HG03045 (cell line): ENCODE measurements around the gene ZCCHC7.
"Not testable (repeated sequence)": the region's sequence is repeated elsewhere in the genome, so short reads cannot be mapped to it uniquely, and the experiment has no call there.

Experiments used
- ATAC-seq: cut with Tn5 transposase; IDR thresholded peaks from one replicate; pipeline ENCODE4 v1.9.1; 2021; ENCODE audit warnings: mild to moderate bottlenecking, moderate library complexity; ENCODE audit not compliant: unreplicated experiment

The ZCCHC7 gene

DNA sequence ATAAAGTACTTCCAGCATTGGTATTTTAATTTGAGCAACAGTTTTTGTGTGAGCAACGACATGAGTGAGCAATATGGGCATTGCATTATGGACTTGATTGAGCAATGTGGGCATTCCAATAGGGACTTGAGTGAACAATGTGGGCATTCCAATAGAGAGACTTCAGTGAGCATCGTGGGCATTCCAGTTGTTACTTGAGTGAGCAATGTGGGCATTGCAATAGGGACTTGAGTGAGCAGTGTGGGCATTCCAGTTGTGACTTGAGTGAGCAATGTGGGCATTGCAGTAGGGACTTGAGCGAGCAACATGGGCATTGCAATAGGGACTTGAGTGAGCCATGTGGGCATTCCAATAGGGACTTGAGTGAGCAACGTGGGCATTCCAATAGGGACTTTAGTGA, 52.2 kb downstream of the ZCCHC7 start:
- ATAC-seq = no peak

DNA sequence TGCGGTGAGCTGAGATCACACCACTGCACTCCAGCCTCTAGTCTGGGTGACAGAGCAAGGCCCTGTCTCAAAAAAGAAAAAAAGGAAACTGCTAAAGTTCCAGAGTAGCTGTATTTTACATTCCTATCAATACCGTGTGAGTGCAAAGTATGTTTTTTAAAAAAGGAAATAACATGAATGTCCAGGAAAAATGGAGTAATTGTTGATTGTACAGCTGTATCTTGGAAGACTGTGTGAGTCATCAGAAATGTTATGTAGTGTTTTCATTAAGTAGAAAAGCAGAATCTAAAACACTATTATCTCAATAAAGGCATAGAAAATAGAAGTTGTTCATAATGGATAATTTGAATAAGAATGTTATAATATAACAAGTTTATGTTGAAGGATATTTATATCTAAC, 53.9 kb downstream of the ZCCHC7 start:
- ATAC-seq = no peak

DNA sequence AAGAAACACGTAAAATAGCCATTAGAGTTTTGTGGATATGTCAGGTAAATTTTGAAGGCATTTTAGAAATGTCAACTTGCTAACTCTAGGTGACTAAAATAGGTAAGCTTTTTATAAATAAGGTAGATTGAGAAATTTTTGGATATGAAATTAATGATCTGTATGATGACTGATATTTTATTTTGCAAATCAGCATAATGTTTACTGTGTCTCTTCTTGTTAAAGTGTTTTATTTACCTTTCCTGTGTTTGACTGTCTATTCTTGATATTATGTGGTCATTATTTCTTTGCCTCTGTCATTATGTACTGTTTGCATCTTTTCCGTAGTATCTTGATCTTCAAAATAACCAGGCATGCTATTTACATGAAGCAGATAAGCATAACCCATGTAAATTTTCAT, 58.4 kb downstream of the ZCCHC7 start:
- ATAC-seq = no peak

DNA sequence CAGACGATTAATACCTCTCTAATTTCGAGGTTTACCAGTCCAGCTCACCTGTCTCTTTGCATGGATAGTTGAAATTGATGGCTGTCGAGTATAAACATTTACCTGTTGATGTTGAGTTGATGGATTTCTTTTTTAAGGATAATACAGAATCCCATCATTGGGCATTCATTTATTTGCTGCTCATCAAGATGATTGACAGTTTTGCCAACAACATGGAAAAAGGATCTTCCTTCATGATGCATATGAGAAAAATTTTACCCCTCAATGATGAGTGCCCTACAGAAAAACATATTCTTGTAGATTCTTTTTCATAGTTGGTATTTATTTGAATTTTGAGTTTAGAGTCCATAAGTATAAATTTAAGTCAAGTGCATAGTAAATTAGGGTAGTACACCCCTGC, 59.2 kb downstream of the ZCCHC7 start:
- no peak for ATAC-seq

DNA sequence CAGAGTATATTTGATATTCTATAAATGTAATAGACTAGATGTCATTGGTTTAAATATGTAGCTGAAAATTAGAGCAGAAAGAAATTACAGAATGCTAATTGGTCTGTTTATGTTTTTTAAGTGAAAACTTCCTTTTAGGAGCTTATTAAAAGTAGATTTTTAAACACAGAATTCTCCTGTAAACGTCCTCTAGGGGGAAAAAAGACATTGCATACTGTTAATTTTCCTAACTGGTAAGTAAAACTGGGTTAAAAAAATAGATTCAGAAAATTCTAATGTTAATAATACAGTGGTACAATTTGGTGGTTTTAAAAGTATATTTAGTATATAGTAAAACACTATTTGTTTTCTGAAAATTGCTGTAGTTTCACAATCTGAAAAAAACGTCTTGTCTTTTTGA, 59.8 kb downstream of the ZCCHC7 start:
- ATAC-seq = no peak

DNA sequence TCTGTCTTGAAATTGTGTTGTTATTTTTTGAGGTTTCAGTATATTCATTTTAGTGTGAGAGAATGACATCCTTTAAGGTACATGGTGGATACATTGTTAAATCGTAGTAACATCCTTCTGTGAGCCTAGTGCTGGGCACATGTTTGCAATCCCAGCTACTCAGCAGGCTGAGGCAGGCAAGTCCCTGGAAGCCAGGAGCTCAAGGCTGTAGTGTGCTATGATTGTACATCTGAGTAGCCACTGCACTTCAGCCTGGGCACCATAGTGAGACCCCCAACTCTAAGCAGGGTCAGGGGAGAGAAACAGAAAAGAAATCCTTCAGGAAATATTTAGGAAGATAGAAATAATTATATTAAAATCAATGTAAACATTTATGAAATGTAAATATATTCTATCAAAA, 62.3 kb downstream of the ZCCHC7 start:
- ATAC-seq = no peak

DNA sequence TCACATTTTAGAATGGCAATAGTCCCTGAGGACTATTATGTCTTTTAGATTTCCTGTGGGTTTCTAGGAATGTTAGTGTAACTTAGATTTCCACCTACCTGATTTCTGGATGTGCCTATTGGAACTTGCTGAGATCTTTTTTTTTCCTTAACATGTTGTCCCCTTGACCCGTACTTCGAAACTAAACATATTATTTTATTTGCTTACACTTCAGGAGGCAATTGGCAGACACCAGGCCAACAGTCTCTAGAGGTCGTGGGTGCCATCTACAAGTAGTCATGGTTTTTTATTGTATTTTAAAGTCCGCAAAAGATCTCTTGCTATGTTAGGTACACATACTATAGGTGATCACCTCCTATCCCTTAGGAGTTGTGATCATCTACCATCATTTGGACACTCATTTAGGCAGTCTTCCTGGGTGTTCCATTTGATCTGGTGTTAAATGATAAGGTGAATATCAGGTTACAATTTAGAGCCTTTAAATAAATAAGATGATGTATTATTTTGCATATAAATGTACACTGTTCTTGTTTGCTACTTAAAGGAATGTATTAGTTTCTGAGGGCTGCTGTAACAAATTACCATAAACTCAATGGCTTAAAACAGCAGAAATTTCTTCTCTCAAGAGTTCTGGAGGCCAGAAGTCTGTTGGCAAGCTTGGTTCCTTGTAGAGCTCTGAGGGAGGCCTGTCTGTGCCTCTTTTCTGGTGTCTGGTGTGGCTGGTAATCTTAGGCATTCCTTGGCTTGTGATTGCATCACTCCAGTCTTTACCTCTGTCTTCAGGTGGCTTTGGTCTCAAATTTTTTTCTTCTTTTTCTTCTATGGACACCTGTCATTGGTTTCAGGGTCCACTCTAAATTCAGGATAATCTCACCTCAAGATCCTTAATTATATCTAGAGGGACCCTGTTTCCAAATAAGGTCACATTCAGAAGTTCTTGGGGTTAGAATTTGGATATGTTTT, 64.8 kb downstream of the ZCCHC7 start:
- ATAC-seq = no peak

DNA sequence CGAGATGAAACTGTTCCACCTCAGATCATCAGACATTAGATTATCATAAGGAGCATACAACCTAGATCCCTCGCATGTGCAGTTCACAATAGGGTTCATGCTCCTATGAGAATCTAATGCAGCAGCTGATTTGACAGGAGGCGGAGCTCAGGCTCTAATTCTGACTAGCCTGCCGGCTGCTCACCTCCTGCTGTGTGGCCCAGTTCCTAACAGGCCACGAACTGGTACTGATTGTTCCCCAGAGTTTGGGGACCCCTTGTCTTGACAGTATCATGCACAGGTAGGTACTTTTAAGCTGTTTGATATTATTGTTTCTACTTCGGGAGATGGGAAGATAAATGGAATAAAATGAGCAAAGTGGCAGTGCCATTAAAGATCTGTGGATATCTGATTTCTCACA, 66.9 kb downstream of the ZCCHC7 start:
- peak; percentile 59 for ATAC-seq

DNA sequence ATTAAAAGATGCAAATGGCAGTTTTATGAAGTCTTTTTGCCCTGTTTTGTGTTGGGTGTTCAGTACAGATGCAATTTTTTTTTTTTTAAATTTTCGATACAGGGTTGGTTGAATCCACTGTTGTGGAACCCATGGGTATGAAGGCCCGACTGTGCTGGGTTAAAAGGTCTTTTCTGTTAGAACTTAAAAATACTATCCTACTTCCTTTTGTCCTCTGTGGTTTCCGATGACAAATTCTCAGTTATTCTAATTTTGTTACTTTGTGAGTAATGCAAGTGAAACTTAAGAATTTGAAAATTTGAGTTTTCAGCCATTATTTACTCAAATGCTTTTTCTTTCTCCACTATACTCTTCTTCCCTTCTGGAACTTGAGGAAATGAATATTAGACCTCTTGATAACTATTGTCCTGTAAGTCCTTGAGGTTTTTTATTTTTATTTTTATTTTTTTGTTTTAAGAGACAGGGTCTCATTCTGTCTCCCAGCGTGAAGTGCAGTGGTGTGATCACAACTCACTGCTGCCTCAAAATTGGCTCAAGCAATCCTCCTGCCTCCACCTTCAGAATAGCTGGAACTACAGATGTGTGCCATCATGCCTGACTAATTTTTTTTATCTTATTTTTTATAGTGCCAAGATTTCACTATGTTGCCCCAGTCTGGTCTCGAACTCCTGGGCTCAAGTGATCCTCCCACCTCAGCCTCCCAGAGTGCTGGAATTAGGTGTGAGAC, 67.5 kb downstream of the ZCCHC7 start:
- ATAC-seq = peak; percentile 68

DNA sequence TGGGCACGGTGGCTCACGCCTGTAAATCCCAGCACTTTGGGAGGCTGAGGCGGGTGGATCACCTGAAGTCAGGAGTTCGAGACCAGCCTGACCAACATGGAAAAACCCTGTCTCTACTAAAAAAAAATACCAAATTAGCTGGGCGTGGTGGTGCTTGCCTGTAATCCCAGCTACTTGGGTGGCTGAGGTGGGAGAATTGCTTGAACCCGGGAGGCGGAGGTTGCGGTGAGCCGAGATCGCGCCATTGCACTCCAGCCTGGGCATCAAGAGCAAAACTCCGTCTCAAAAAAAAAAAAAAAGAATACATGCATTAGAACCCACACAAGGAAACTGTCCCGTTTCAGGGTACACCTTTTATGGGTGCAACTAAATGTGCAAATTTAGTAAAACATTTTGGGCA, 70.4 kb downstream of the ZCCHC7 start:
- not testable (repeated sequence) for ATAC-seq

DNA sequence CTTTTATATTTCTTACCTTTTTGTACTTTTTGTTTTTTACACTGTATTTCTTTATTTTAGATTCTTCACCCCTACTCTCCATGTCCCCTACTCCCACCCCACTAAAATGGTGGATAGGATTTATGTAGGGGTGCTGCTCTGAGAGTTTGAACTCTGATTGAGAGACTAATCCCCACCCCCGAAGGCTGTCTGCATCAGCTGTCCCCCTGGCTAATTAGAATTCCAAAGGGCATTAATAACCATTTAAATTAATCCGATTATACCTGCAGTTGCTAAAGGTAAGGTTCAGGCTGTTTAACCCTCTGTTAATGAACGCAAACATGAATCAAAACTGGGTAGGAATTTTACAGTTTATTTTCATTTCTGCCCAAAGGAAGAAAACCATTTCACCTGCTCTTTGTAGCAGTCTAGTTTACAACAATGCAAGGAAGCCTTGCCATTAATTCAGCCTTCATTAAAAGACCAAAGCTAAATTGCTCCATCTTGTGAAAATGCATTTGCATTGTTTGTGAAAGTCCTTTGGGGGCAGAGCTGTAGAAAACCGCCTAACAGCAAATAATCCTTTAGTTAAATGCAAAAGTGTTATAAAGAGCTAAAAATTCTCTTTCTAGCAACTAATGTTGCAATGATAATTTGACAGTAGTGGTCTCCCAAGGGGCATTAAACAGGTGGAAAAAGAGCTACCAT, 71.2 kb downstream of the ZCCHC7 start:
- no peak for ATAC-seq

DNA sequence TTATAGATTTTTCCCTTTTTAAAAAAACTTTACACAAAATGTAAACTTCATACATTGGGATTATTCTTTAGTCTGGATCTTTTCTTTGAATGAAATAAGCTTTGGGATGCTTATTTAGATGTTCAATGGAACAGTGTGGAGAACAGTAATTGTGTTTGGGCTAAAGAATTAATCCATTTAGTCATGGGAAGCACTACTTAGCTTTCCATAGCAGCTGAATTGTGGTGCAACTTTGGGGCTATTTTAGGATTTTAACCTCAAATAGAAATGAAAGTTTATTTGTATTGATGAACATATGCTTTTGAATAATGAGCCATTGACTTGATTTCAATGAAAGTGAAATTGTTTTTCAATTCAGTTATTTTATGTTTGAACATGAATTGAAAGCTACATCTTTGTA, 72.4 kb downstream of the ZCCHC7 start:
- ATAC-seq = no peak

DNA sequence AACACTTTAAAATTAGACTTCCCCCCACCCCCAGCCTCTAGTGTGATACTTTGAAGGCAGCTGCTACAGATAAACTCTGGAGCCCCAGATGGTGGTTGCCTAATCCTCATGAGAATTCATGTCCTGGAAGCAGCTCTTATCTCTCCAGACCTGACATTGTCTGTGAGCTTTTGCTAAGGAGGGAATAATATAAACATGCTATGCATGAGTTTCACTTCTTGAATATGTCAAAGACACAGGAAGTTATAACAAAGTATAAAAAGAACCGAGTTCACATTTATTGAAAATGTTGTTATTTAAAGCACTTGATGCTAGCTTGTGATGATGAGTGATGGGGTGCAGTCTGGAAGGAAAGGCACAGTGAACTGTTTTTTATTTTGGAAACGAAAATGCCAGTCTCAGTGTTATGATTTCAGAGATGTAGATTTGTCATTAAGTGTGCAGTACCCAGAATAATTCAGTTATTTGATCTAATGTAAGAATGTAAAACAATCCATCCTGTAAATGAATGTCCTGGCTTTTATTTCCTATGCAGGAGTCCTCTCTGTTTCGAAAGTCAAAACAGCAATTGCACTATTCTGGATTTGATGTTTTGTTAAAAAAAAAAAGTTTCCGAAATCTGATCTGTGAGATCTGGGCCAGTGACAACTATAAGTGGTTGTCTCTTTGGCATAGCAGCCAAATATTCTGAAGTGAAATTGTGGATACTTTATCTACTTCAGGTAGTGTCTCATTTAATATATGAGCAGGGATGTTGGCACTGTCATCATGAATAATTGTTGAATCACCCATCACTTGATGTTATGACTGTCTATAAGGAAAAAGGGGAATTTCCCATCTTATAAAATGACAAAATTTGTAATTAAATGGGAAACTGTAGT, 77.0 kb downstream of the ZCCHC7 start:
- ATAC-seq = no peak

DNA sequence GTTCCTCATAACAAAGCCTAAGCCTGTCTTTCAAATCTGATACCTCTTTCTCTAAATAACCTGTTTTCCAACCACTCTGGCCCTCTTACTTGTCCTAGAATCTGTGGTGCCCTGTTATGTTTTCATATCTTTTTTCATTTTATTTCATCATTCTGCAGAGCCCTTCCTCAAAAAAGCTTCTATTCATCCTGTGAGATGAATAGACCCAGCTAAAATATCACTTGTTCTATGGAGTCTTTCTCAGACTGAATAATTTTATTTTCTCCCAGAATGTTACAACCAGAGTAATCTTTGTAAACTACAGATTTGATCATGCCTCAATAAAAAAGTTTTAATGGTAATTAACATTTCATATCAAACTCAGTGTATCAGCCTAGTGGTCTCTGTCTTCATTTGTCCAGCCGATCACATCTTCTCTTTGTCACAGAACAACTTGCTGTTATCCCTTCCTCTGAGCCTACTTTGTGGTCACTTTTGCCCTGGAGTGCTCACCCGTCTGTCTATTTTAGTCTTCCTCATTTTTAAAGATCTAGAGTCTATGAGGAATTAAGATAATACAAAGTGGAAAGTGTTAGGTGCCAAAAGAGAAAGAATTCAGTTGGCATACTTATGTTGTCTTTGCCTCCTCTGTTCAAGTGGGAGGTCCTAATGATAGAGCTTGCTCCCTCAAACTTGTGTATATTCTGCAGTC, 77.8 kb downstream of the ZCCHC7 start:
- ATAC-seq = peak; percentile 23

DNA sequence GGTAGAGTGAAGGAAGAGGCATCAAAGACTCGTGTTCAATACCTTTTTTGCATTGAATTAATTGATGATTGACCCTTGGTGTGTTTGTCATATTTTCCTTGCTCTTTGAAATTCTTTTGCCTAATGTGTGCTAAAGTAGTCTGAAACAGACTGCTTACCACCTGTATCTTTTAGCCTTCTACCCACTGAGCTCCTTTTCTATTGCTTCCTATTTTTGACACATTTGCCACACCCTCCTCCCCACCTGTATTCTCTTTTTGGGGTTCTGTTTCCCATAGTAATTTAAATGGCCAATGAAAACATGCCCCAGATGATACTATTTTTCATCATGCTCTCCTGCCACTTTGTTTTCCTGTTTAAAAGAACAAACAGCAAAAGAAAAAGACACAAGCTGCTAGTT, 78.5 kb downstream of the ZCCHC7 start:
- ATAC-seq = peak; percentile 41

DNA sequence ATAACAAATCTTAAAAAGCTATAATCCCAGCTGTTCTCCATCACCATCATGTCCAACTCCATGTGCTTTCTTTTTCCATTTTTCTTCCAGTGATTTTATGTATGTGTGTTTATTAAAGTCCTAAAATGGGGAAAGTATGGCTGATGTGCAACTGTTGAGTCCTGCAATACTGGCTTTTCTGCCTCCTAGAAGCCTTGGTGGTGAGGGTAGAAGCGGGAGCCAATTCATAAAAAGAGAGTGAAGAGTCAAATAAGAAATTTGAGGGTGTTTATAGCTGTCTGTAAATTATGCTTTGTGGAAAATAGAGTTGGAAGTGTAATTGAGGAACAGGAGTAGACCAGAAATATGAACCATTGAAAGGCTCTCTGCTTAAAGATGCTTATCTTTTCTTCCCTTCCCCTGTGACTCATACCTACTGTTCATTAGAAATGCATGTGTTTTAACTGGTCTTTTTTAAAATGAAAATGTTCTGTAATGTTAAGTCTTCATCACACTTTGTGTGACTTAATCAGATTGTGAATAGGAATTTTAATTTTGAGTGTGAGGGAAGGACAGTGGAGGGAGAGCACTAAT, 80.1 kb downstream of the ZCCHC7 start:
- no peak for ATAC-seq

DNA sequence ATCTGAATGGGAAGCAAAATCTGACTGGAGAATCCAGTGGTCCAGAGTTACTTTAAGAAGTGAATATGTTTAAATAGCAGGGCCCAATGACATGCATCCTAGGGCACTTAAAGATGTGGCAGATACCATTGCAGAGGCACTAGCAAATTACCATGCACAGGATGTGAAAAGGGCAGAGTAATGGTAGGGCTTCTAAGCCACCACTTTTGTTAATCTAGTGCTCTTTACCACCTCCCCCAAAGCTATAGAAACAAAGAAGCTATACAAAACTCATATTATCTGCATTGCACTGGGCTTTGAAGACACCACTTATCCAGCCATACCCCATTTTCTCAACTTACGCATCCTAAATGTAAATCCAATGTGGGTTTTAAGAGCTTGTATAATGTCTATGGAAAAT, 81.2 kb downstream of the ZCCHC7 start:
- no peak for ATAC-seq

DNA sequence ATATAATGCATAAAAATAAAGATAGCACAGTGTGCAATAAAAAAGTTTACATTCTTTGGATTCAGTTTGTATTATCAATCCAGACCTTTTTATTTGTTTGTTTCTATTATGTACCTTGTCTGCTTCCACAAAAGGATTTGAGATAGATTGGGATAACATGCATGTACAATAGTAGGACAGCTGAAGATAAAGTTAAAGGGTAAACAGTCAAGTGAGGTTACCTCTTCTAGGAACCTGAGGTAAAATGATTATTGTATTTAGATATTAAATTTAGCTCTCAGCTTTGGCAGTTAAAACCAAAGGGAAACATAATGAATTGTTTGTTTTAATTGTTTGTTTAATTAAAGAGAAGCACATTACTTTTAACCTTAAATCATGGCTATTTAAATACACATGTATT, 81.7 kb downstream of the ZCCHC7 start:
- ATAC-seq = no peak

DNA sequence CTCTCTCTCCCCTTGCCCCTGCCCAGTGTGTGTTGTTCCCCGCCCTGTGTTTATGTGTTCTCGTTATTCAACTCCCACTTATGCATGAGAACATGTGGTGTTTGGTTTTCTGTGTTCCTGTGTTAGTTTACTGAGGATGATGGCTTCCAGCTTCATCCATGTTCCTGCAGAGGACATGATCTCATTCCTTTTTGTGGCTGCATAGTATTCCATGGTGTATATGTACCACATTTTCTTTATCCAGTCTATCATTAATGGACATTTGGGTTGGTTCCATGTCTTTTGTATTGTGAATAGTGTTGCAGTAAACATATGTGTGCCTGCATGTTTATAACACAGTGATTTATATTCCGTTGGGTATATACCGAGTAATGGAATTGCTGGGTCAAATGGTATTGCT, 83.1 kb downstream of the ZCCHC7 start:
- ATAC-seq = not testable (repeated sequence)
